GM12864 (cell line): Measurements from ENCODE around the gene HOXB5.

Source experiments
- DNase-seq: peaks from one replicate; pipeline ENCODE4 v3.0.0-alpha.2; 2011; ENCODE audit warnings: low read depth
- H3K4me3 ChIP-seq: 2 replicates; pipeline ENCODE4 v1.5.1; 2011; ENCODE audit warnings: mild to moderate bottlenecking, low read depth, low read length, control low read depth
- TF ChIP-seq, protein P1 (sequence below): IDR thresholded peaks from 2 replicates; pipeline ENCODE4 v1.5.1; 2011; ENCODE audit warnings: low read depth, mild to moderate bottlenecking, moderate library complexity, low read length, control low read depth, inconsistent platforms; ENCODE audit errors: missing control alignments

The HOXB5 gene

DNA sequence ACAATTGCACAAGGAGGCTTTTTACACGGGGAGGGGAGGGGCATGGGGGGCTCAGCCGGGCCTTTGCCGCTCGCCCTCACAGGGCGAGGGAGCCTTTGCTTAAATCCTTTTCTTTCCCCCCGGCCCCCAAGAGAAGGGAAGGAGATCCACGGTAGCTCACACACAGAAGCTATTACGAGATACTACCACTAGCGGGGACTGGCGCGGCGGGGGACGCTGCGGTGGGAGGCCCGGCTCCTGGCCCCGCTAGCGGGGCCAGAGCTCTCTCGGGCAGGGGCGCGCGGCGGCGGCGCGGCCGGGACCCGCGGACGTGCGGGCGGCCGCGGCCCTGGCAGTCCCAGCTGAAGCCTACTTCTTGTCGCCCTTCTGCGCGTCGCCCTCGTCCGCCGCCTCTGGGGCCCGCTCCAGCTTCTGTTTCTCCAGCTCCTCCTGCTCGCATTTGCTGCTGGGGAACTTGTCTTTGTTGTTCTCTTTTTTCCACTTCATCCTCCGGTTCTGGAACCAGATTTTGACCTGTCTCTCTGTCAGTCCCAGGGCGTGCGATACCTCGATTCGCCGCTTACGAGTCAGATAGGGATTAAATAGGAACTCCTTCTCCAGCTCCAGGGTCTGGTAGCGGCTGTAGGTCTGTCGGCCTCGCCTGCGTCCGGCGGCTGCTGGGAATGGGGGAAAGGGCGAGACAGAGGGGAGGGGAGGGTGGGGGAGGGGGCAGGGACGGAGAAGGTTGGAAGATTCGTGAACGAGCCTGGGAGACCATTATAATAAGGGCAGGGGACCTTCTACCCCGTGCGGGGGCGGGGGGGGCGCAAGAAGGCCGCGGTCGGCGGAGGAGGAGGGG lies 19.5 kb upstream of the HOXB5 start:
- peak overlapping the region; percentile 34 for H3K4me3 ChIP-seq
- TF ChIP-seq, protein P1, sequence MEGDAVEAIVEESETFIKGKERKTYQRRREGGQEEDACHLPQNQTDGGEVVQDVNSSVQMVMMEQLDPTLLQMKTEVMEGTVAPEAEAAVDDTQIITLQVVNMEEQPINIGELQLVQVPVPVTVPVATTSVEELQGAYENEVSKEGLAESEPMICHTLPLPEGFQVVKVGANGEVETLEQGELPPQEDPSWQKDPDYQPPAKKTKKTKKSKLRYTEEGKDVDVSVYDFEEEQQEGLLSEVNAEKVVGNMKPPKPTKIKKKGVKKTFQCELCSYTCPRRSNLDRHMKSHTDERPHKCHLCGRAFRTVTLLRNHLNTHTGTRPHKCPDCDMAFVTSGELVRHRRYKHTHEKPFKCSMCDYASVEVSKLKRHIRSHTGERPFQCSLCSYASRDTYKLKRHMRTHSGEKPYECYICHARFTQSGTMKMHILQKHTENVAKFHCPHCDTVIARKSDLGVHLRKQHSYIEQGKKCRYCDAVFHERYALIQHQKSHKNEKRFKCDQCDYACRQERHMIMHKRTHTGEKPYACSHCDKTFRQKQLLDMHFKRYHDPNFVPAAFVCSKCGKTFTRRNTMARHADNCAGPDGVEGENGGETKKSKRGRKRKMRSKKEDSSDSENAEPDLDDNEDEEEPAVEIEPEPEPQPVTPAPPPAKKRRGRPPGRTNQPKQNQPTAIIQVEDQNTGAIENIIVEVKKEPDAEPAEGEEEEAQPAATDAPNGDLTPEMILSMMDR, result peak; percentile 29
- no peak for DNase-seq

DNA sequence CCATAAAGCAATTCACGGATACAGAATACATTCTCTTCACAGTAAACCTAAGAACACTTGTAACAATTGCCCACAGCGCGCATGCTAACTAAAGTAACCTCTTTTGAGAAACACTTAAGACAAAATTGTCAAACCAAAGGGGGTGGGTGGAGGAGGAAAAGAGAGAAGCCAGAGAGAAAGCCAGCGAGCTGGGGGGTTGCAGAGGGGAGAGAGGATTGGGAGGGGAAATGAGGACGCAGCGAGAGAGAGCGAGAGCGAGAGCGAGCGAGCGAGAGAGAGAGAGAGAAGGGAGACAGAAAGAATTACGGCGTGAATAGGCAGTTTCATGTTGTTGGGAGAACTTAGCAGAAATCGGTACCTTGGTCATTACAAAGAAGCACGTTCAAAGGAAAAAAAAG lies 18.9 kb upstream of the HOXB5 start:
- H3K4me3 ChIP-seq, result peak overlapping the region; percentile 34
- TF ChIP-seq, protein P1, result no peak
- no peak for DNase-seq

DNA sequence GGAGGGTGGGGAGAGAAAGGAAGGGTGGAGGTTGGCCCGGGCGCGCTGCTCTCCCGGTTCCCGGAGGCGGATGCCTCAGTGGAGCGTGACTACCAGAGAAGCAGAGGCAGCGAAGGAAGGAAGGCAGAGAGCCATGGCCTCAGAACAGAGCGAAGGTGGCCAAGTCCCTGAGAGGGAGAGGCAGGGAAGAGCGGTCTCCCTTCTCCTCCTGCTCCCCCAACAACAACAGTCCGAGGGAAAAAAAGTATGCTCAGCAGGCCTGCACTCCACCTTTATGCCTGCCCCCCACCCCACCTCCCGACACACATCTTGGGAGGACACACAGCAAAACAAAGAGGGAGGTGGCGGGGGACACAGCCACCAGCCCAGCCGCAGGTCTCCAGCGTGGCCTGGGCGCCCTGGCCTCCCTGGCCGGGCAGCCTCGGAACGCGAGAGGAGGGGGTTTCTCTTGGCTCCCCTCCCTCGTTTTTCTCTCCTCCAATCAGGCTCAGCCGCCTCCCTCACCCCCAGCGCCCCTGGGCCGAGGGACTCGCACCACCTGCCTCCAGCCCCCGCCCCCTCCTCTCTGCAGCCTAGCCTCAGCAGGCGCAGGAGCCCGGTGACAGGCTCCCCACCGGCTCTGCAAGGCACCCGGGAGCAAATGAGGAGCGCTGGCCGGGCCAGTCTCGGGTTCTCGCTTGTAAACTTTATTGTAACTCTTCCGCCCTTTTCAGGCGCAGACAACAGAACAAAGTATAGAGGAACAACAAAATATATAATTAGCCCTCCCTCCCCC lies 18.3 kb upstream of the HOXB5 start:
- TF ChIP-seq, protein P1, result no peak
- H3K4me3 ChIP-seq, result peak overlapping the region; percentile 60
- DNase-seq, result no peak

DNA sequence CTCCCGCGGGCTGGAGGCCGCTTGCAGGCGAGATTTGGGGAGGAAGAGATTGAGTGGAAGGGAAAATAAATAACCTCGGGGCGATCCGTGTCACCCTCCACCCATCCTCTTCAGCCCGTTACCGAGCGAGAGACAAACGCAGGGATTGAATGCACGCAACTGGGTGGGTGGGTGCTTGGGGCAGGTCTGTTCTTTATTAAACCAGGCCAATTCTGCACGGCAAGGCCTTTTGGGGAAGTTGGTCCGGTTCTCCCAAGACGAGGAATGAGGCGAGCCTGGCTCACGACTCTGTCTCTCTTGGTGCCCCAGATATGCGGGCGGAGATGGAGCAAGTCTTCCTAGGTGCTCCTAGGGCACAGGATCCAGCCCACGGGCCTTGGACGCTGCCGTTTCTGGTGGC lies 17.6 kb upstream of the HOXB5 start:
- DNase-seq, result no peak
- TF ChIP-seq, protein P1, result no peak
- peak overlapping the region; percentile 60 for H3K4me3 ChIP-seq

DNA sequence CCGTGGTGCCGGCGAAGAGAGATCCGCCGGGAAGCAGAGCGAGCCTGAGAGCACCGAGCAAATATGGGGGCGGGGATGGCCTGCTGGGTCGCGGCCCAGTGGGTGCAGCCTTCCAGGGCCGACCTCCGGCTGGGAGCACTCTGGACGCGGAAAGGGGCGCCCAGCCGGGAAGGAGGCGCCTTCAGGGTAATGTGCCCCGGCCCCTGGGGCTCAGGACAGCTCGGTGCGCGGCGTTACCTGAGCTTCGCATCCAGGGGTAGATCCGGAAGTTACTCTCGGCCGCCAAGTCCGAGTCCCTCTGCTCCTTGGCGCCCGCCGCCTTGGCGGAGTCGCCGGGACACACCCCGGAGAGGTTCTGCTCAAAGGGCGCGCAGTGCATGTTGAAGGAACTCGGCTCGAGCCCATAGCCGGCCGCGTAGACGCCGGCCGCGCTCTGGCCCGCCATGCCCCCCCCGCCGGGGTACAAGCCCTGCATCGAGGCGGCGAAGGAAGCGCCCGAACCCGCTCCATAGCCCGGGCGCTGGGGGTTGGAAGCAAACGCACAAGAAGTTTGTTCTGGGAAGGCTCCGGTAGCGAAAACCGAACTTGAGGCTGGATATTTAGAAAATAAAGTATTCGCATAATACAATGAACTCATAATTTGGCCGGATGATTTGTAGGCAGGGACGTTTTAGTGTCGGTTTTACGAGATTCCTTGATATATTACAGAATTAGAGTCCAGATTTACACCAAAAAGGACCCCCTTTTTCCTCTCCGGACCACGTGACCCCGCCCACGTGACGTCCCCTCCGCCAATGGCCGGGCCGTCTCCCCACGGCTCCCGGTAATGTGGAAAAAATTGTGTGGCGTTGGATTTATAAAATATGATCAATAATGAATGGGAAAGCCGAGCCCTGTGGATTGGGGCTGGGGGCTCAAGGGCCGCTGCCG lies 17.0 kb upstream of the HOXB5 start, which contains the start of gene HOXB7:
Gene HOXB7 (minus strand): TSS at position 736 of the 930 bp plus-strand sequence. CDS start 99 bp downstream, at position 637.
- TF ChIP-seq, protein P1, result no peak
- DNase-seq, result no peak
- H3K4me3 ChIP-seq, result peak within 1 kb of the TSS; percentile 60

GRCh38 chr17:48609759-48610281 lies 16.2 kb upstream of the HOXB5 start:
- DNase-seq, result no peak
- H3K4me3 ChIP-seq, result peak overlapping the region; percentile 60
- TF ChIP-seq, protein P1, result no peak
